Glutamatergic neuron (in vitro differentiated cells): ENCODE measurements around the gene FUBP3. TPM values are rescaled to one million over a fixed set of nuclear protein-coding genes. Genes with fewer than 3 reads are reported as not detected.

ENCODE experiments used
- DNase-seq: peaks from one replicate; pipeline ENCODE4 v3.0.0; 2022
- H3K27ac Mint-ChIP-seq: one replicate; pipeline ENCODE4 v1.8.0; 2020; ENCODE audit warnings: mild to moderate bottlenecking, mixed read lengths, inconsistent platforms; ENCODE audit not compliant: unreplicated experiment
- H3K27me3 Mint-ChIP-seq: one replicate; pipeline ENCODE4 v1.8.0; 2020; ENCODE audit warnings: mild to moderate bottlenecking, moderate library complexity, mixed read lengths, inconsistent platforms; ENCODE audit not compliant: unreplicated experiment
- H3K36me3 Mint-ChIP-seq: one replicate; pipeline ENCODE4 v1.8.0; 2020; ENCODE audit warnings: mild to moderate bottlenecking, mixed read lengths, inconsistent platforms; ENCODE audit not compliant: unreplicated experiment
- H3K4me1 Mint-ChIP-seq: one replicate; pipeline ENCODE4 v1.8.0; 2020; ENCODE audit warnings: mild to moderate bottlenecking, low read depth, mixed read lengths, inconsistent platforms; ENCODE audit not compliant: unreplicated experiment
- H3K4me3 Mint-ChIP-seq: one replicate; pipeline ENCODE4 v1.8.0; 2020; ENCODE audit warnings: mild to moderate bottlenecking, mixed read lengths, inconsistent platforms; ENCODE audit not compliant: unreplicated experiment
- H3K9me3 Mint-ChIP-seq: one replicate; pipeline ENCODE4 v1.8.0; 2020; ENCODE audit warnings: mild to moderate bottlenecking, moderate library complexity, mixed read lengths, inconsistent platforms; ENCODE audit not compliant: unreplicated experiment
- CTCF ChIP-seq: fragments of 200-600 bp; sonication (generic); IDR thresholded peaks from one replicate; pipeline ENCODE4 v1.5.0; 2021; ENCODE audit not compliant: partially characterized antibody, unreplicated experiment
- total RNA-seq: library from RNA; stranded (reverse); fragmentation: NEBNext Ultra II Directional; extraction: Animal tissue kit (Norgen Biotek cat#: 25700); gene quantifications from one replicate; pipeline ENCODE4 v1.2.1, GENCODE V29; 2021; ENCODE audit not compliant: unreplicated experiment

FUBP3 gene
- total RNA-seq, 1 donor from 2014 or later = 76.8 TPM

DNA sequence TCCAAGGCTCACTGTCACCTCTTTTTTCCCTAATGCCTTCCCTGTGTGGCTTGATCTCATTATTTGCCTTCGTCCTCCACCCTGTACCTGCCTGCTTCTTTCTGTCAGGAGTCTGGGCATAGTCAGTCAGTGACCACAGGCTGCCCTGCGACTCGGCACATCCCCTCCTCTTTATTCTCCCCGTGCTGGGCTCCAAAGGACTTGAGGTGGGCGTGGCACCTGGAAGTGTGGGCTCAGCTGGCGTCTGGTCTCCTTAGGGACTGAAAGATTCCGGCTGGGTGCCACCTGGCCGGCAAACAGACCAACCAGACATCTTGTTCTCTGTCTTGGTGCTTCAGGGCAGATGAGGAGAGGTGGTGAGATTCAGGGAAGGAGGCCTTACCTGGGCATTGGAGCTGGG, 55.4 kb downstream of the FUBP3 start:
- Mint-ChIP-seq H3K36me3 (peaks cover 4% of the 10 kb centered on the region), H3K9me3 (peaks cover 7% of the 10 kb centered on the region), H3K4me3 (peak overlapping the region; percentile 69), H3K27me3 (peaks cover 4% of the 10 kb centered on the region), H3K27ac (peak overlapping the region; percentile 81), H3K4me1 (peaks cover 32% of the 10 kb centered on the region)
- no peak for DNase-seq
- TF ChIP-seq CTCF = no peak

DNA sequence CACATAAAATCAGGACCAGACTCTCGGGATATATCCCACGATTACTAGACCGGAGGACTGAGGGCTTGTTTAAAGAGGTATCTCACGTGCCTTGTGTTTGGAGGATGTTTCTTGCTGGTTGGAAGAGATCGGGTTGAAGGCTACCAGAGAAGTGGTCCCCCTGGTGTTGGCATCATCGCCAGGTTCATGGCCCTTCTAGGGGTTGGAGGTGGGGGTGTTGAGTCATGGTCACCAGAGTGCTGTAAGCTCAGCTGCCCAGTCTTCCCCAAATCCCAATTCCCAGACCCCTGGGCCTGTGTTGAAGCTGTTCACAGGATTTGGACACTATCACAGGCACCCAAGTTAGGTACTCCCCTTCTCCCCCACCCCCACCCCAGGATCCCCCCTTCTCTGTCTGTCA, 55.9 kb downstream of the FUBP3 start:
- Mint-ChIP-seq H3K27me3 (peaks cover 4% of the 10 kb centered on the region), H3K4me1 (peaks cover 32% of the 10 kb centered on the region), H3K36me3 (peaks cover 4% of the 10 kb centered on the region), H3K4me3 (peak overlapping the region; percentile 20), H3K9me3 (peaks cover 7% of the 10 kb centered on the region), H3K27ac (peak overlapping the region; percentile 81)
- no peak for DNase-seq
- TF ChIP-seq CTCF = no peak

GRCh38 chr9:130635721-130636647, 56.6 kb downstream of the FUBP3 start:
- peaks cover 2% of the 10 kb centered on the region for H3K27me3 Mint-ChIP-seq
- H3K36me3 Mint-ChIP-seq = peaks cover 4% of the 10 kb centered on the region
- H3K4me3 Mint-ChIP-seq = no peak overlapping the region

GRCh38 chr9:130636648-130637020, 57.3 kb downstream of the FUBP3 start:
- H3K4me3 Mint-ChIP-seq = no peak overlapping the region
- DNase-seq = no peak
- H3K36me3 Mint-ChIP-seq = peaks cover 4% of the 10 kb centered on the region
- peaks cover 32% of the 10 kb centered on the region for H3K4me1 Mint-ChIP-seq
- peaks cover 7% of the 10 kb centered on the region for H3K9me3 Mint-ChIP-seq
- TF ChIP-seq CTCF = no peak
- peaks cover 2% of the 10 kb centered on the region for H3K27me3 Mint-ChIP-seq
- H3K27ac Mint-ChIP-seq = no peak overlapping the region

More at GRCh38 chr9:130635721-130636647, 56.6 kb downstream of the FUBP3 start:
- Mint-ChIP-seq H3K9me3 (peaks cover 7% of the 10 kb centered on the region), H3K4me1 (peaks cover 32% of the 10 kb centered on the region), H3K27ac (no peak overlapping the region)
- TF ChIP-seq CTCF = no peak
- DNase-seq = no peak
